Panc1 (cell line): ENCODE data around the gene SEC63. TPM values are rescaled to one million over a fixed set of nuclear protein-coding genes. Genes with fewer than 3 reads are reported as not detected.

Experiments used
- ATAC-seq: fragments of 200-7000 bp; cut with Tn5 transposase; 2 replicates; pipeline ENCODE4 v1.9.1; 2020; ENCODE audit warnings: mild to moderate bottlenecking, moderate library complexity
- BruUV-seq: library from RNA; stranded (reverse); fragments of 400-500 nt; replicated peaks from 2 replicates; lab custom pipeline; 2021; lab: Mats Ljungman, UMichigan
- CTCF ChIA-PET: fragments of 300-600 bp; sonication (Branson Sonifier 250); formaldehyde crosslinking; loops from one replicate; lab custom pipeline; 2022; ENCODE audit warnings: antibody characterized with exemption; lab: Charles Lee
- POLR2A ChIA-PET: fragments of 300-600 bp; sonication (Branson Sonifier 250); formaldehyde crosslinking; loops from one replicate; lab custom pipeline; 2022; ENCODE audit warnings: antibody characterized with exemption; lab: Charles Lee
- DNase-seq: peaks from one replicate; pipeline ENCODE4 v3.0.0-alpha.2; 2010; ENCODE audit warnings: low read depth, low spot score
- H3K27ac ChIP-seq: 2 replicates; pipeline ENCODE4 v1.5.1; 2011; ENCODE audit warnings: mild to moderate bottlenecking, low read length, inconsistent platforms
- H3K27me3 ChIP-seq: fragments of 200-500 bp; sonication (Bioruptor generic); 2 replicates; pipeline ENCODE4 v1.6.0; 2014; ENCODE audit warnings: low read length, inconsistent platforms; ENCODE audit not compliant: control insufficient read depth, insufficient read depth
- H3K36me3 ChIP-seq: fragments of 200-500 bp; sonication (Bioruptor generic); 2 replicates; pipeline ENCODE4 v1.5.1; 2014; ENCODE audit warnings: inconsistent platforms, mild to moderate bottlenecking, low read length, moderate library complexity; ENCODE audit not compliant: control insufficient read depth, insufficient read depth
- H3K4me1 ChIP-seq: 2 replicates; pipeline ENCODE4 v1.5.1; 2011; ENCODE audit warnings: inconsistent platforms, mild to moderate bottlenecking, low read length, moderate library complexity; ENCODE audit not compliant: control insufficient read depth, insufficient read depth
- H3K4me3 ChIP-seq, 2 experiments: 2 replicates each; pipeline ENCODE4 v1.5.1; 2011 to 2012; ENCODE audit warnings: low read depth in 2 of 2, low read length in 2 of 2, mild to moderate bottlenecking in 2 of 2, inconsistent platforms in 1 of 2, moderate library complexity in 1 of 2
- H3K9me3 ChIP-seq: fragments of 200-500 bp; sonication (Bioruptor generic); 2 replicates; pipeline ENCODE4 v1.5.1; 2014; ENCODE audit warnings: low read depth, mild to moderate bottlenecking, inconsistent platforms, low read length, moderate library complexity; ENCODE audit not compliant: control insufficient read depth, insufficient read depth
- POLR2AphosphoS5 ChIP-seq: IDR thresholded peaks from 2 replicates; pipeline ENCODE4 v1.6.1; 2012; ENCODE audit warnings: mild to moderate bottlenecking, low read depth, low read length, moderate library complexity
- SIN3A ChIP-seq: IDR thresholded peaks from 2 replicates; pipeline ENCODE4 v1.6.1; 2012; ENCODE audit warnings: low read depth, mild to moderate bottlenecking, low read length, moderate library complexity, borderline replicate concordance; ENCODE audit not compliant: insufficient read depth
- TCF7L2 ChIP-seq: IDR thresholded peaks from 2 replicates; pipeline ENCODE4 v1.6.1; 2011; ENCODE audit warnings: mild to moderate bottlenecking, low read depth, low read length, inconsistent platforms
- in situ Hi-C: cut with HindIII; loops from 2 replicates; pipeline ENCODE4 v1.10.0; 2016; ENCODE audit warnings: low sequenced_read_pairs, low pct_unique_long_range_greater_than_20kb
- intact Hi-C: fragments of 100-400 bp; cut with micrococcal nuclease; formaldehyde crosslinking; loops from one replicate; pipeline ENCODE4 v1.10.0; 2022; ENCODE audit not compliant: unreplicated experiment
- total RNA-seq: library from RNA; stranded (reverse); gene quantifications from one replicate; pipeline ENCODE4 v1.2.1, GENCODE V29; 2021; ENCODE audit not compliant: unreplicated experiment
- TF ChIP-seq, protein P1 (sequence below): fragments of 450-650 bp; IDR thresholded peaks from 2 replicates; pipeline ENCODE4 v1.5.1; 2017; ENCODE audit warnings: mild to moderate bottlenecking
- TF ChIP-seq, protein P2 (sequence below), 2 experiments: IDR thresholded peaks; 2 replicates each; pipeline ENCODE4 v1.6.1; 2011 to 2012; ENCODE audit warnings: low read depth in 2 of 2, control low read depth in 1 of 2, low read length in 1 of 2, mild to moderate bottlenecking in 1 of 2, moderate library complexity in 1 of 2; ENCODE audit not compliant: insufficient read depth in 1 of 2

SEC63 gene
- total RNA-seq, 1 experiment from 2014 or later, result 172 TPM

DNA sequence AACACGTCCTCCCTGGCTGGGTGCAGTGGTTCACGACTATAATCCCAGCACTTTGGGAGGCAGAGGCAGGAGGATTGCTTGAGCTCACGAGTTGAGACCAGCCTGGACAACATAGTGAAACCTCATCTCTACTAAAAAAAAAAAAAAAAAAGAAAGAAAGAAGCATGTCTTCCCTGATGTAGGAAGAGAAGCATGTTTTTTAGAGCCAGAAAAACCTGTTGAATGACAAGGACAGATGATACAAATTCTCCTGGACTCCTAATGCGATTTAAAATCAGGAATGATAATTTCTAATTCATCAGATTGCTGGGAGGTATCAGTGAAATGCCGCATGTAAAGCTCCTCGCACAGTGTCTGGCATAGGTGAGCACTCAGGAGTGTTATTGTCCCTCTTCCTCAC is 23.7 kb upstream of the SEC63 start:
- in situ Hi-C loops, result no loop called here
- H3K27me3 ChIP-seq, result no peaks in the 10 kb centered on the region
- H3K36me3 ChIP-seq, result no peaks in the 10 kb centered on the region
- H3K4me3 ChIP-seq, result no peak overlapping the region
- no peaks in the 10 kb centered on the region for H3K4me1 ChIP-seq
- no peaks in the 10 kb centered on the region for H3K9me3 ChIP-seq
- ChIA-PET CTCF (interaction anchor here (0.6 to 1.1 kb wide), 3 partner anchors 28 to 200 kb away, joined by 3 to 5 read pairs (median 3); no protein-coding TSS in a partner anchor), POLR2A (interaction anchor here (0.7 kb wide), 1 partner anchor 851 kb away, joined by 6 read pairs; no protein-coding TSS in a partner anchor)
- intact Hi-C loops, result loop anchor here (2.0 to 5.0 kb wide), 2 partner anchors 67 to 546 kb away; no protein-coding TSS in a partner anchor
- no peak for DNase-seq
- TF ChIP-seq TCF7L2, result no peak
- TF ChIP-seq, protein P1, sequence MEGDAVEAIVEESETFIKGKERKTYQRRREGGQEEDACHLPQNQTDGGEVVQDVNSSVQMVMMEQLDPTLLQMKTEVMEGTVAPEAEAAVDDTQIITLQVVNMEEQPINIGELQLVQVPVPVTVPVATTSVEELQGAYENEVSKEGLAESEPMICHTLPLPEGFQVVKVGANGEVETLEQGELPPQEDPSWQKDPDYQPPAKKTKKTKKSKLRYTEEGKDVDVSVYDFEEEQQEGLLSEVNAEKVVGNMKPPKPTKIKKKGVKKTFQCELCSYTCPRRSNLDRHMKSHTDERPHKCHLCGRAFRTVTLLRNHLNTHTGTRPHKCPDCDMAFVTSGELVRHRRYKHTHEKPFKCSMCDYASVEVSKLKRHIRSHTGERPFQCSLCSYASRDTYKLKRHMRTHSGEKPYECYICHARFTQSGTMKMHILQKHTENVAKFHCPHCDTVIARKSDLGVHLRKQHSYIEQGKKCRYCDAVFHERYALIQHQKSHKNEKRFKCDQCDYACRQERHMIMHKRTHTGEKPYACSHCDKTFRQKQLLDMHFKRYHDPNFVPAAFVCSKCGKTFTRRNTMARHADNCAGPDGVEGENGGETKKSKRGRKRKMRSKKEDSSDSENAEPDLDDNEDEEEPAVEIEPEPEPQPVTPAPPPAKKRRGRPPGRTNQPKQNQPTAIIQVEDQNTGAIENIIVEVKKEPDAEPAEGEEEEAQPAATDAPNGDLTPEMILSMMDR, result no peak
- TF ChIP-seq POLR2AphosphoS5, result no peak
- no peak for TF ChIP-seq SIN3A
- TF ChIP-seq, protein P2, sequence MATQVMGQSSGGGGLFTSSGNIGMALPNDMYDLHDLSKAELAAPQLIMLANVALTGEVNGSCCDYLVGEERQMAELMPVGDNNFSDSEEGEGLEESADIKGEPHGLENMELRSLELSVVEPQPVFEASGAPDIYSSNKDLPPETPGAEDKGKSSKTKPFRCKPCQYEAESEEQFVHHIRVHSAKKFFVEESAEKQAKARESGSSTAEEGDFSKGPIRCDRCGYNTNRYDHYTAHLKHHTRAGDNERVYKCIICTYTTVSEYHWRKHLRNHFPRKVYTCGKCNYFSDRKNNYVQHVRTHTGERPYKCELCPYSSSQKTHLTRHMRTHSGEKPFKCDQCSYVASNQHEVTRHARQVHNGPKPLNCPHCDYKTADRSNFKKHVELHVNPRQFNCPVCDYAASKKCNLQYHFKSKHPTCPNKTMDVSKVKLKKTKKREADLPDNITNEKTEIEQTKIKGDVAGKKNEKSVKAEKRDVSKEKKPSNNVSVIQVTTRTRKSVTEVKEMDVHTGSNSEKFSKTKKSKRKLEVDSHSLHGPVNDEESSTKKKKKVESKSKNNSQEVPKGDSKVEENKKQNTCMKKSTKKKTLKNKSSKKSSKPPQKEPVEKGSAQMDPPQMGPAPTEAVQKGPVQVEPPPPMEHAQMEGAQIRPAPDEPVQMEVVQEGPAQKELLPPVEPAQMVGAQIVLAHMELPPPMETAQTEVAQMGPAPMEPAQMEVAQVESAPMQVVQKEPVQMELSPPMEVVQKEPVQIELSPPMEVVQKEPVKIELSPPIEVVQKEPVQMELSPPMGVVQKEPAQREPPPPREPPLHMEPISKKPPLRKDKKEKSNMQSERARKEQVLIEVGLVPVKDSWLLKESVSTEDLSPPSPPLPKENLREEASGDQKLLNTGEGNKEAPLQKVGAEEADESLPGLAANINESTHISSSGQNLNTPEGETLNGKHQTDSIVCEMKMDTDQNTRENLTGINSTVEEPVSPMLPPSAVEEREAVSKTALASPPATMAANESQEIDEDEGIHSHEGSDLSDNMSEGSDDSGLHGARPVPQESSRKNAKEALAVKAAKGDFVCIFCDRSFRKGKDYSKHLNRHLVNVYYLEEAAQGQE (IDR thresholded peaks at IDR 0.05; ENCODE audit: insufficient read depth in 1 of 2, low read depth in 2 of 2, low read length in 1 of 2), result no peak
- no peak overlapping the region for H3K27ac ChIP-seq
- ATAC-seq, result no peak
- no TSS peak for BruUV-seq

- Histone ChIP-seq H3K27me3 (no peaks in the 10 kb centered on the region), H3K9me3 (no peaks in the 10 kb centered on the region), H3K4me1 (no peaks in the 10 kb centered on the region), H3K36me3 (no peaks in the 10 kb centered on the region), H3K4me3 (no peak overlapping the region), H3K27ac (no peak overlapping the region)
- in situ Hi-C loops, result no loop called here
- intact Hi-C loops, result no loop called here
- ATAC-seq (no peak; the same call in 1 of the 2 replicates), DNase-seq (no peak)
- POLR2A ChIA-PET, result no interaction called here
- no TSS peak for BruUV-seq
- CTCF ChIA-PET, result interaction anchor here (1.0 kb wide), 1 partner anchor 50 kb away, joined by 4 read pairs; no protein-coding TSS in a partner anchor
- TF ChIP-seq, protein P2 (IDR thresholded peaks at IDR 0.05; ENCODE audit: insufficient read depth in 1 of 2, low read depth in 2 of 2, low read length in 1 of 2), result no peak
- TF ChIP-seq, protein P1, result peak; percentile 77
These were observed 19.3 kb upstream of the SEC63 start for GRCh38 chr6:107977283-107977682.
